ENCODE measurements around the gene ZFYVE1. TPM values are rescaled to one million over a fixed set of nuclear protein-coding genes. Genes with fewer than 3 reads are reported as not detected.
A peak's percentile ranks its signal among the peaks of the same experiment; 100 is the strongest.
"Not testable (repeated sequence)": the region's sequence is repeated elsewhere in the genome, so short reads cannot be mapped to it uniquely, and the experiment has no call there.

ZFYVE1 gene
- total RNA-seq, 1 donor from 2014 or later = 30.7 TPM

DNA sequence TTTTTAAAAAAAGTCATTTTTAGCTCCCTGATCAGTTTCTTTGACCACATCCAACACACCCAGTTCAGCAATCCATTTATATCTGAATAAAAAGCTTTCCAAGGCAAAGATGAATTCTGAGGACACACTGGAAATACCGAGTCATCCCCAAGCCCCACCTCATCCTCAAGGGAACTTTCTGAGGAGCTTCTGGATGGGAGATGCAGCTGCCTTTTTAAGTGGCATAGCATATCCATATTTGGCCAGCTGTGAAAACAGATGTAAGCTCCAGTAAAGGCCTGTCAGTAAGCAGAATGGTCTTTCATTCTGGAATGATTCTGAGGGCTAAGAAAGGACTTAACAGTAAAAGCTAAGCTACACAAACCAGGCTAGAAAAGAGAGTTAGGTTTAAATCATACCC is 18.4 kb downstream of the ZFYVE1 start:
- TF ChIP-seq, protein P1, sequence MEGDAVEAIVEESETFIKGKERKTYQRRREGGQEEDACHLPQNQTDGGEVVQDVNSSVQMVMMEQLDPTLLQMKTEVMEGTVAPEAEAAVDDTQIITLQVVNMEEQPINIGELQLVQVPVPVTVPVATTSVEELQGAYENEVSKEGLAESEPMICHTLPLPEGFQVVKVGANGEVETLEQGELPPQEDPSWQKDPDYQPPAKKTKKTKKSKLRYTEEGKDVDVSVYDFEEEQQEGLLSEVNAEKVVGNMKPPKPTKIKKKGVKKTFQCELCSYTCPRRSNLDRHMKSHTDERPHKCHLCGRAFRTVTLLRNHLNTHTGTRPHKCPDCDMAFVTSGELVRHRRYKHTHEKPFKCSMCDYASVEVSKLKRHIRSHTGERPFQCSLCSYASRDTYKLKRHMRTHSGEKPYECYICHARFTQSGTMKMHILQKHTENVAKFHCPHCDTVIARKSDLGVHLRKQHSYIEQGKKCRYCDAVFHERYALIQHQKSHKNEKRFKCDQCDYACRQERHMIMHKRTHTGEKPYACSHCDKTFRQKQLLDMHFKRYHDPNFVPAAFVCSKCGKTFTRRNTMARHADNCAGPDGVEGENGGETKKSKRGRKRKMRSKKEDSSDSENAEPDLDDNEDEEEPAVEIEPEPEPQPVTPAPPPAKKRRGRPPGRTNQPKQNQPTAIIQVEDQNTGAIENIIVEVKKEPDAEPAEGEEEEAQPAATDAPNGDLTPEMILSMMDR (IDR thresholded peaks at IDR 0.05; ENCODE audit: unreplicated experiment) = no peak
- peaks cover 8% of the 10 kb centered on the region for H3K36me3 Mint-ChIP-seq (ENCODE audit: insufficient read depth)
- H3K4me1 Mint-ChIP-seq (ENCODE audit: low read depth) = no peaks in the 10 kb centered on the region
- no peak overlapping the region for H3K27ac Mint-ChIP-seq
- H3K9me3 Mint-ChIP-seq (ENCODE audit: low read depth) = no peaks in the 10 kb centered on the region
- no peaks in the 10 kb centered on the region for H3K27me3 Mint-ChIP-seq
- no peak overlapping the region for H3K4me3 Mint-ChIP-seq (ENCODE audit: low read depth)
- DNase-seq (ENCODE audit: low spot score, unreplicated experiment) = no peak

DNA sequence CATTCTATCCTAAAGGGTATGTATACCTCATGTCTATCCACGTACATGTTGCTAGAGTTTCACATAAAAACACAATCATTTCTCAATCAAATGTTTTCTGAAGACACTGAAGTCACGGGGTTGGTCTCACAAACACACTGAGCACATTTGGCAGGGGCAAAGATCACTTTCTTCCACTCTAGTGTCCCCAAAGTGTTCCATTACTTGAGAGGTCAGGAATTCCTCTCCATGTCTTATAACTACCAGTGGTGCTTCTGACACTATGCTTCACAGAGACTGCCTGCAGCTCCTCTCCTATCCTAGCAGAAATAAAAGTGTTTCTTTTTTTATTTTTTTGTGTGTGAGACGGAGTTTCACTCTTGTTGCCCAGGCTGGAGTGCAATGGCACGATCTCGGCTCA is 19.1 kb downstream of the ZFYVE1 start:
- Mint-ChIP-seq H3K4me3 (ENCODE audit: low read depth) (no peak overlapping the region), H3K36me3 (ENCODE audit: insufficient read depth) (peaks cover 7% of the 10 kb centered on the region), H3K27ac (peak overlapping the region; percentile 83), H3K4me1 (ENCODE audit: low read depth) (no peaks in the 10 kb centered on the region), H3K27me3 (no peaks in the 10 kb centered on the region), H3K9me3 (ENCODE audit: low read depth) (no peaks in the 10 kb centered on the region)
- no peak for DNase-seq (ENCODE audit: low spot score, unreplicated experiment)
- TF ChIP-seq, protein P1 (IDR thresholded peaks at IDR 0.05; ENCODE audit: unreplicated experiment) = no peak

GRCh38 chr14:73004641-73005040 is 22.3 kb downstream of the ZFYVE1 start:
- not testable (repeated sequence) for H3K27ac Mint-ChIP-seq; H3K4me3 Mint-ChIP-seq (ENCODE audit: low read depth); H3K36me3 Mint-ChIP-seq (ENCODE audit: insufficient read depth); H3K9me3 Mint-ChIP-seq (ENCODE audit: low read depth); H3K4me1 Mint-ChIP-seq (ENCODE audit: low read depth); DNase-seq (ENCODE audit: low spot score, unreplicated experiment); H3K27me3 Mint-ChIP-seq

- Mint-ChIP-seq H3K27ac (no peak overlapping the region), H3K36me3 (ENCODE audit: insufficient read depth) (peaks cover 13% of the 10 kb centered on the region), H3K4me3 (ENCODE audit: low read depth) (no peak overlapping the region), H3K27me3 (no peaks in the 10 kb centered on the region), H3K9me3 (ENCODE audit: low read depth) (no peaks in the 10 kb centered on the region), H3K4me1 (ENCODE audit: low read depth) (no peaks in the 10 kb centered on the region)
- TF ChIP-seq, protein P1 (IDR thresholded peaks at IDR 0.05; ENCODE audit: unreplicated experiment) = no peak
- DNase-seq (ENCODE audit: low spot score, unreplicated experiment) = no peak
Measured at GRCh38 chr14:73003681-73004080, 23.2 kb downstream of the ZFYVE1 start.

- H3K27me3 Mint-ChIP-seq = no peaks in the 10 kb centered on the region
- no peak overlapping the region for H3K27ac Mint-ChIP-seq
- TF ChIP-seq, protein P1 (IDR thresholded peaks at IDR 0.05; ENCODE audit: unreplicated experiment) = no peak
- H3K9me3 Mint-ChIP-seq (ENCODE audit: low read depth) = no peaks in the 10 kb centered on the region
- peaks cover 30% of the 10 kb centered on the region for H3K36me3 Mint-ChIP-seq (ENCODE audit: insufficient read depth)
- peaks cover 3% of the 10 kb centered on the region for H3K4me1 Mint-ChIP-seq (ENCODE audit: low read depth)
- no peak for DNase-seq (ENCODE audit: low spot score, unreplicated experiment)
- no peak overlapping the region for H3K4me3 Mint-ChIP-seq (ENCODE audit: low read depth)
Measured at GRCh38 chr14:73000073-73000472, 26.8 kb downstream of the ZFYVE1 start.

- H3K27ac Mint-ChIP-seq = no peak overlapping the region
- TF ChIP-seq, protein P1 (IDR thresholded peaks at IDR 0.05; ENCODE audit: unreplicated experiment) = no peak
Measured at GRCh38 chr14:72999316-72999715, 27.6 kb downstream of the ZFYVE1 start.

More at GRCh38 chr14:72999316-72999715, 27.6 kb downstream of the ZFYVE1 start:
- Mint-ChIP-seq H3K9me3 (ENCODE audit: low read depth) (no peaks in the 10 kb centered on the region), H3K4me1 (ENCODE audit: low read depth) (peaks cover 3% of the 10 kb centered on the region), H3K27me3 (no peaks in the 10 kb centered on the region), H3K36me3 (ENCODE audit: insufficient read depth) (peaks cover 34% of the 10 kb centered on the region), H3K4me3 (ENCODE audit: low read depth) (no peak overlapping the region)
- no peak for DNase-seq (ENCODE audit: low spot score, unreplicated experiment)

Measured in progenitor cell of endocrine pancreas (in vitro differentiated cells).